MM.1S (cell line): ENCODE data around the gene PGBD2.

Experiments used
- DNase-seq: peaks from one replicate; pipeline ENCODE4 v3.0.0-alpha.2; 2015
- H2AFZ ChIP-seq: fragments of 300-600 bp; sonication (generic); 2 replicates; pipeline ENCODE4 v1.6.0; 2016; ENCODE audit warnings: antibody characterized with exemption, low read length
- H3F3A ChIP-seq: fragments of 300-600 bp; sonication (generic); 2 replicates; pipeline ENCODE4 v1.6.1; 2016; ENCODE audit warnings: mild to moderate bottlenecking, antibody characterized with exemption, low read length, moderate library complexity, mixed read lengths; ENCODE audit not compliant: insufficient read depth
- H3K27ac ChIP-seq: fragments of 300-600 bp; sonication (generic); 2 replicates; pipeline ENCODE4 v1.5.1; 2016; ENCODE audit warnings: mild to moderate bottlenecking, low read length
- H3K27me3 ChIP-seq: fragments of 300-600 bp; sonication (generic); replicated peaks from 2 replicates; pipeline ENCODE4 v1.6.0; 2016; ENCODE audit warnings: low read length; ENCODE audit not compliant: insufficient read depth
- H3K36me3 ChIP-seq: fragments of 300-600 bp; sonication (generic); replicated peaks from 2 replicates; pipeline ENCODE4 v1.6.1; 2016; ENCODE audit warnings: mild to moderate bottlenecking, low read length, mixed read lengths; ENCODE audit not compliant: insufficient read depth
- H3K4me1 ChIP-seq: fragments of 300-600 bp; sonication (generic); 2 replicates; pipeline ENCODE4 v1.6.1; 2016; ENCODE audit warnings: low read length, mixed read lengths
- H3K4me2 ChIP-seq: fragments of 300-600 bp; sonication (generic); 2 replicates; pipeline ENCODE4 v1.6.0; 2016; ENCODE audit warnings: low read depth, low read length
- H3K4me3 ChIP-seq: fragments of 300-600 bp; sonication (generic); 2 replicates; pipeline ENCODE4 v1.5.1; 2016; ENCODE audit warnings: low read length, mixed read lengths
- H3K79me2 ChIP-seq: fragments of 300-600 bp; sonication (generic); 2 replicates; pipeline ENCODE4 v1.6.1; 2016; ENCODE audit warnings: mixed run types, low read length, mixed read lengths
- H3K9ac ChIP-seq: fragments of 300-600 bp; sonication (generic); 2 replicates; pipeline ENCODE4 v1.6.1; 2016; ENCODE audit warnings: low read length, mixed read lengths
- H3K9me2 ChIP-seq: fragments of 300-600 bp; sonication (generic); replicated peaks from 2 replicates; pipeline ENCODE4 v1.6.1; 2016; ENCODE audit warnings: mild to moderate bottlenecking, low read length, mixed read lengths; ENCODE audit not compliant: insufficient read depth
- H3K9me3 ChIP-seq: fragments of 300-600 bp; sonication (generic); replicated peaks from 2 replicates; pipeline ENCODE4 v1.6.1; 2016; ENCODE audit warnings: mild to moderate bottlenecking, low read length, mixed read lengths; ENCODE audit not compliant: insufficient read depth
- H4K20me1 ChIP-seq: fragments of 300-600 bp; sonication (generic); 2 replicates; pipeline ENCODE4 v1.6.1; 2016; ENCODE audit warnings: mild to moderate bottlenecking, low read length, moderate library complexity, mixed read lengths; ENCODE audit not compliant: insufficient read depth
- EZH2 ChIP-seq: fragments of 300-600 bp; sonication (generic); optimal IDR thresholded peaks from 2 replicates; pipeline ENCODE3; 2017; ENCODE audit warnings: low read depth, mild to moderate bottlenecking, antibody characterized with exemption, low read length, mixed read lengths
- EZH2phosphoT487 ChIP-seq: fragments of 300-600 bp; sonication (generic); IDR thresholded peaks from 2 replicates; pipeline ENCODE4 v1.6.1; 2018; ENCODE audit warnings: antibody characterized with exemption, low read length
- TF ChIP-seq, protein P1 (sequence below): fragments of 300-600 bp; sonication (generic); IDR thresholded peaks from 2 replicates; pipeline ENCODE4 v1.5.1; 2016; ENCODE audit warnings: antibody characterized with exemption, low read length, mixed read lengths

PGBD2 gene

DNA sequence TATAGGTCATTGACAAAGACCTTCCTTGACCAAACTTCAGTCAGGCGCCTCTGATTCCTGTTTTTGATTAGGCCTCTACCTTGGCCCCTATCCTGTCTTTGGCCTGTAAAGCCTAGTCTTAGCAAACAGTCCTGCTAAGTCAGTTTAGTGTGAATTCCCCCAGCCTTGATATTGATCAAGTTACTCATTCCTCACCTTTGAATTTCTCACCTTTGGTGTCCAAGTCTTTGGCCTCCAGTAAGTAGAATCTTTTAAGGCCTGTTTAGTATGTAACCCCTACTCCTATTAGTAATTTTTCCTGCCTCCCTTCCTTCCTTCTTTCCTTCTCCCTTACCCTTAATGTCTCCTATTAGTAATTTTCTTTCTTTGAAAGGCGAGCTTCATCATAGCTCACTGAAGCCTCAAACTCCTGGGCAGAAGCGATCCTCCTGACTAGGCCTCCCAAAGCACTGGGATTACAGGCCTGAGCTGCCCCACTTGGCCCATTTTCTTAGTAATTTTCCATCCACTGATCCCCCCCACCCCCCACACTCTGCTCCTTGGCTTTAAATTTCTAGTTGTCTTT lies 34.1 kb upstream of the PGBD2 start:
- Histone ChIP-seq H3F3A (peaks cover 32% of the 10 kb centered on the region), H3K4me1 (0 out of 2 replicates have a peak, but pooled peaks cover 3% of the 10 kb centered on the region), H3K79me2 (no peaks in the 10 kb centered on the region), H4K20me1 (no peaks in the 10 kb centered on the region), H3K36me3 (no peaks in the 10 kb centered on the region), H3K9me3 (no peaks in the 10 kb centered on the region), H3K9me2 (no peaks in the 10 kb centered on the region), H3K4me2 (peak overlapping the region; percentile 65; the same call in 1 of the 2 replicates), H3K27ac (no peak overlapping the region; the same call in 1 of the 2 replicates), H3K4me3 (peak overlapping the region; percentile 80; the same call in 1 of the 2 replicates), H3K27me3 (no peaks in the 10 kb centered on the region), H2AFZ (peak overlapping the region; percentile 39; the same call in 1 of the 2 replicates), H3K9ac (peak overlapping the region; percentile 71; the same call in 1 of the 2 replicates)
- no peak for DNase-seq
- TF ChIP-seq EZH2: no peak
- no peak for TF ChIP-seq EZH2phosphoT487
- TF ChIP-seq, protein P1, sequence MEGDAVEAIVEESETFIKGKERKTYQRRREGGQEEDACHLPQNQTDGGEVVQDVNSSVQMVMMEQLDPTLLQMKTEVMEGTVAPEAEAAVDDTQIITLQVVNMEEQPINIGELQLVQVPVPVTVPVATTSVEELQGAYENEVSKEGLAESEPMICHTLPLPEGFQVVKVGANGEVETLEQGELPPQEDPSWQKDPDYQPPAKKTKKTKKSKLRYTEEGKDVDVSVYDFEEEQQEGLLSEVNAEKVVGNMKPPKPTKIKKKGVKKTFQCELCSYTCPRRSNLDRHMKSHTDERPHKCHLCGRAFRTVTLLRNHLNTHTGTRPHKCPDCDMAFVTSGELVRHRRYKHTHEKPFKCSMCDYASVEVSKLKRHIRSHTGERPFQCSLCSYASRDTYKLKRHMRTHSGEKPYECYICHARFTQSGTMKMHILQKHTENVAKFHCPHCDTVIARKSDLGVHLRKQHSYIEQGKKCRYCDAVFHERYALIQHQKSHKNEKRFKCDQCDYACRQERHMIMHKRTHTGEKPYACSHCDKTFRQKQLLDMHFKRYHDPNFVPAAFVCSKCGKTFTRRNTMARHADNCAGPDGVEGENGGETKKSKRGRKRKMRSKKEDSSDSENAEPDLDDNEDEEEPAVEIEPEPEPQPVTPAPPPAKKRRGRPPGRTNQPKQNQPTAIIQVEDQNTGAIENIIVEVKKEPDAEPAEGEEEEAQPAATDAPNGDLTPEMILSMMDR: no peak

DNA sequence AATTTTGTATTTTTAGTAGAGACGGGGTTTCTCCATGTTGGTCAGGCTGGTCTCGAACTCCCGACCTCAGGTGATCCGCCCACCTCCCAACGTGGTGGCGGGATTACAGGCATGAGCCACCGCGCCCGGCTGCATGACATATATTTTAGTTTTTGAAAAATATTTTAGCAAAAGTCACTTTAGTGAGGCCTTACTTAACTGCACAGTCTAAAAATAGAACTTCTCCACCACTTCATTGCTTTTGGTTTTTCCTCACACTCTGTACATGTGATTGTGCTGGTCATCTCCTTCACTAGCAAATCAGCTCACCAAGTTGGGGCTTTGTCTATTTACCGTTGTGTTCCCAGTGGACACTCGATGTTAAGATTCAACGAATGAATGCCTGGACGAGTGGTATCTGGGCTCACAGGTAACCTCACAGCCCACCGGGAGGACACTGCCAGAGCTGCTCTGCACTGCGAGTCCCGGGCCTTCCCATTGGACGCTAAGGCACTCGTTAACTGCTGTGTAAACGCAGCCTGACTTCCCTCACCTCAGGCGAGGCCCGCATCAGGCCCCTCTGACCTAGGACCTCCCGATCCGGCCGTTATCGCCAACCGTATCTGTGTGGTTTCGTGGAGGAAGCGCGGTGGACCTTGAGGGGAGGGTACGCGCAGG lies 33.2 kb upstream of the PGBD2 start:
- Histone ChIP-seq H3F3A (peaks cover 32% of the 10 kb centered on the region), H3K4me2 (peak overlapping the region; percentile 64), H4K20me1 (no peaks in the 10 kb centered on the region), H2AFZ (peak overlapping the region; percentile 91), H3K4me1 (0 out of 2 replicates have a peak, but pooled peaks cover 3% of the 10 kb centered on the region), H3K9ac (peak overlapping the region; percentile 71), H3K9me3 (no peaks in the 10 kb centered on the region), H3K4me3 (peak overlapping the region; percentile 80), H3K27ac (peak overlapping the region; percentile 83), H3K9me2 (no peaks in the 10 kb centered on the region), H3K79me2 (no peaks in the 10 kb centered on the region), H3K27me3 (no peaks in the 10 kb centered on the region), H3K36me3 (no peaks in the 10 kb centered on the region)
- DNase-seq: peak; percentile 76
- TF ChIP-seq, protein P1: no peak
- no peak for TF ChIP-seq EZH2

DNA sequence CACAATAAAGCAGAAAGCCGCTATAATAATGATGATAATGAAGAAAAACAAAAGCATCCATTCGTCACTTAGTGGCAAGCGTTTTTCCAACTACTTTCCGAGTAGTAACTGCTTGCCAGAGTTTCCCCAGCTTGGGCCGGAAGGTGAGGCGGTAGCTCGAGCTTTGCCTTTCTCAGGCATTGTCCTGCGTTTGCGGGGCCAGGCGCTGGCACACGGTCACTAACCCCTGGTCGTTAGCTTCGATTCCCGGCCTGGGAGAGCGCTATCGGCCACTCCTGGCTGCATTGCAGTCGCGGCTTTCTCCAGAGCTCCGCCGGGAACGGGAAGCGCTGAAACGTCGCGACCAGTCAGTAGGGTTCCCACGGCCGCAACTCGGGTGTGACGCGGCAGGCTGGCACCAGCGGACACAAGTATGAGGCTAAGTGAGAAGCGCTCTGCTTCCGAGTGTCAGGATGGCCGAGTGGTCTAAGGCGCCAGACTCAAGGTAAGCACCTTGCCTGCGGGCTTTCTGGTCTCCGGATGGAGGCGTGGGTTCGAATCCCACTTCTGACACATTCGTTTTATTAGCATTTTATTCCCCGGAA lies 32.5 kb upstream of the PGBD2 start:
- peak overlapping the region; percentile 83 for H3K27ac ChIP-seq
- no peaks in the 10 kb centered on the region for H3K9me3 ChIP-seq
- DNase-seq: peak; percentile 97
- peaks cover 32% of the 10 kb centered on the region for H3F3A ChIP-seq
- H3K27me3 ChIP-seq: no peaks in the 10 kb centered on the region
- H4K20me1 ChIP-seq: no peaks in the 10 kb centered on the region
- H3K79me2 ChIP-seq: no peaks in the 10 kb centered on the region
- H3K4me3 ChIP-seq: peak overlapping the region; percentile 80
- H2AFZ ChIP-seq: peak overlapping the region; percentile 91
- no peaks in the 10 kb centered on the region for H3K36me3 ChIP-seq
- peak overlapping the region; percentile 64 for H3K4me2 ChIP-seq
- H3K9me2 ChIP-seq: no peaks in the 10 kb centered on the region
- TF ChIP-seq, protein P1: no peak
- no peak for TF ChIP-seq EZH2phosphoT487
- TF ChIP-seq EZH2: no peak
- peak overlapping the region; percentile 71 for H3K9ac ChIP-seq
- H3K4me1 ChIP-seq: 0 out of 2 replicates have a peak, but pooled peaks cover 3% of the 10 kb centered on the region
